ENCODE results near the gene ZNF776.

- TF ChIP-seq CTCF (optimal IDR thresholded peaks at IDR 0.05 in 1 of 3, IDR thresholded peaks at IDR 0.05 in 1 of 3, conservative IDR thresholded peaks at IDR 0.05 in 1 of 3; ENCODE audit: extremely low read depth in 1 of 3, insufficient read depth in 2 of 3, low read length in 3 of 3): no peak
- TF ChIP-seq EZH2 (IDR thresholded peaks at IDR 0.05; ENCODE audit: low read length): no peak
These were observed 37.0 kb upstream of the ZNF776 start for GRCh38 chr19:57709616-57710015.

Data from keratinocyte (primary cell).